Measurements from ENCODE around the gene CACFD1.

The CACFD1 gene

DNA sequence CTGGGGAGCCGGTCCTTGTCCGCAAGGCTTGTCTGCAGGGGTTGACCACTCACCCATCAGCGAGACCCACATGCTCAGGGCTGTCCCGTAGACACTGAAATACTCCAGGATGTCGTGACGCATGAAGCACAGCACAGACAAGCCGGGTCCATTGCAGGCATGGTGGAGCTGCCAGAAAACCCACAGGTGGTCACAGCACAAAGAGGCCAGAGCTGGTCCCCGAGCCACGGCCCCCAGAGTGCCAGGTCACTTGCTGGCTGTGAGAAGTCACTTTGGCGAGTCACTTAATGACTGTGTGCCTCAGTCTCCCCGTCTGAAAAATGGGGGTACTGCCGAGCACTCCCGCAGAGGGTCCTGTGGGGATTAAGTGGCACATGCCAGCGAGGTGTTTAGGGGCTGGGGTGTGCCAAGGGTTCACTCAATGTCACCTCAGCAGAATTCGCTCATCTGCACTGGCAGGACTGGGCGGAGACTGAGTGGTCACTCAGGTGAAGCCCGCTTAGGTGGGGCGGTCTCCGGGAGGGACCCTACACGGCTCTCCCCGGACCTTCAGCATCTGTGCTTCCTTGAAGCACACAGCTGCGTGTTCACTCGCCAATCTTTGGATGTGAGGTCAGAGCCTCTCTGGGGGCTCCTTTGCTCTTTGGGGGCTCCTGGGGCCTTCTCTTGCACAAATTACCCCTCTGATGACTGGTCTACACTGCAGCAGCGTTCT lies 60.5 kb downstream of the CACFD1 start:
- DNase-seq, result no peak

Measured in NCI-H187 (cell line).